Ecto neural progenitor cell (in vitro differentiated cells): ENCODE measurements around the gene SPECC1L.

Experiments
- DNase-seq: peaks from one replicate; pipeline ENCODE4 v3.0.0-alpha.2; 2018; ENCODE audit warnings: low spot score

The SPECC1L gene

GRCh38 chr22:24414523-24414922 lies 143.9 kb downstream of the SPECC1L start:
- DNase-seq: no peak

GRCh38 chr22:24414984-24415945 lies 144.6 kb downstream of the SPECC1L start:
- no peak for DNase-seq

- no peak for DNase-seq
Observed at GRCh38 chr22:24416095-24416494, 145.5 kb downstream of the SPECC1L start.

GRCh38 chr22:24416611-24417010 lies 146.0 kb downstream of the SPECC1L start:
- no peak for DNase-seq

- DNase-seq: no peak
Observed at GRCh38 chr22:24417200-24417599, 146.6 kb downstream of the SPECC1L start.

- no peak for DNase-seq
Observed at GRCh38 chr22:24417901-24418641, 147.4 kb downstream of the SPECC1L start.

GRCh38 chr22:24418786-24419474 lies 148.3 kb downstream of the SPECC1L start:
- no peak for DNase-seq

- DNase-seq: no peak
Observed at GRCh38 chr22:24419475-24419850, 148.8 kb downstream of the SPECC1L start.

- no peak for DNase-seq
Observed at GRCh38 chr22:24420072-24420976, 149.7 kb downstream of the SPECC1L start.

GRCh38 chr22:24420977-24421343 lies 150.3 kb downstream of the SPECC1L start:
- no peak for DNase-seq

- no peak for DNase-seq
Observed at GRCh38 chr22:24421428-24421931, 150.8 kb downstream of the SPECC1L start.

- no peak for DNase-seq
Observed at GRCh38 chr22:24422102-24422665, 151.6 kb downstream of the SPECC1L start.

- DNase-seq: peak; percentile 86
Observed at GRCh38 chr22:24423519-24424000, 152.9 kb downstream of the SPECC1L start.

GRCh38 chr22:24424001-24424900 lies 153.6 kb downstream of the SPECC1L start:
- no peak for DNase-seq

GRCh38 chr22:24424901-24425775 lies 154.5 kb downstream of the SPECC1L start:
- DNase-seq: no peak

- DNase-seq: no peak
Observed at GRCh38 chr22:24426436-24426835, 155.8 kb downstream of the SPECC1L start.

- DNase-seq: no peak
Observed at GRCh38 chr22:24426851-24427499, 156.3 kb downstream of the SPECC1L start.

- DNase-seq: no peak
Observed at GRCh38 chr22:24427500-24428164, 157.0 kb downstream of the SPECC1L start, which contains the start of gene ADORA2A. Gene ADORA2A, plus strand, starts transcription at chr22:24427599. Its CDS starts 5,806 bp downstream, at chr22:24433405.
